Fibroblast of mammary gland (primary cell): ENCODE data around the gene KSR1.
"Not testable (repeated sequence)": the region's sequence is repeated elsewhere in the genome, so short reads cannot be mapped to it uniquely, and the experiment has no call there.

Experiments
- DNase-seq: peaks from one replicate; pipeline ENCODE4 v3.0.0-alpha.2; 2010; ENCODE audit warnings: low read depth
- H3K4me3 ChIP-seq: 2 replicates; pipeline ENCODE4 v1.5.1; 2011; ENCODE audit warnings: low read depth, mild to moderate bottlenecking, low read length, moderate library complexity; ENCODE audit not compliant: control insufficient read depth
- TF ChIP-seq, protein P1 (sequence below): conservative IDR thresholded peaks from 2 replicates; pipeline ENCODE4 v1.5.1; 2011; ENCODE audit warnings: low read depth, low read length, inconsistent platforms; ENCODE audit not compliant: control insufficient read depth, insufficient read depth

The KSR1 gene

DNA sequence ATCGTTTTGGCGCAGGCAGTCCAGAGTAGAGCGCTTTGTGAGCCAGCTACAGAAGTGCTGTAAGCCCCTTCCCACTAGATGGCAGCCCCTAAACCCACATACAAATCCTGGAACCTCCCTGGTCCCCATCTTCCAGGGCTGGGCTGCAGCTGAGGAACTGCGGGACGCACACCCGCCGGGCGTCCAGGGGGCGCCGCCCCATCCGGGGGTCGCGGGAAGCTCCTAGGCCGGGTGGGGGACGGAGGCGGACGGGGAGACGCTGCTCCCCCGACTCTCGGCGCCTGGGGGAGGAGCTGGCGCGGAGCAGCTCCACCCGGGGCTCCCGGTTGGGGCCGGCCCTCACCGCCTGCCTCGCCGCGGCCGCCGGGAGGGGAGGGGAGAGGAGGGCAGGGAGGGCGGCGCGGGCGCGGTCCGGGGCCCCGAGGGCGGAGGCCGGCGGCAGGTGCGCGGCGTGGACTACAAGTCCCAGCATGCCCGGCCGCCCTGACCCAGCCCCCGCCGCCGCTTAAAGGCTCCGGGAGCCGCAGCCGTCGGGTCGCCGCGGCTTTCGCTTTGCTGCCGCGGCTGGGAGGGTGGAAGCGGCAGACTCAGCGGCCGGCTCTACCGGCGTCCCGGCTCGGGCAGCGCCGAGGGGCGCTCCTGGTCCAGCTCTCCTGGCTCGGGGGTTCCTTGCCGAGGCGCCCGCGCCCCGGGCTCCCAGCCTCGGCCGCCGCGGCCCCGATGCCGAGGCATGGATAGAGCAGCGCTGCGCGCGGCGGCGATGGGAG lies at the start of gene KSR1:
TSS of gene KSR1 (plus strand) at position 535 of the 767 bp plus-strand sequence. CDS start at position 731, 196 bp downstream.
- DNase-seq, result peak; percentile 35
- H3K4me3 ChIP-seq, result peak within 1 kb of the TSS; percentile 52
- TF ChIP-seq, protein P1, sequence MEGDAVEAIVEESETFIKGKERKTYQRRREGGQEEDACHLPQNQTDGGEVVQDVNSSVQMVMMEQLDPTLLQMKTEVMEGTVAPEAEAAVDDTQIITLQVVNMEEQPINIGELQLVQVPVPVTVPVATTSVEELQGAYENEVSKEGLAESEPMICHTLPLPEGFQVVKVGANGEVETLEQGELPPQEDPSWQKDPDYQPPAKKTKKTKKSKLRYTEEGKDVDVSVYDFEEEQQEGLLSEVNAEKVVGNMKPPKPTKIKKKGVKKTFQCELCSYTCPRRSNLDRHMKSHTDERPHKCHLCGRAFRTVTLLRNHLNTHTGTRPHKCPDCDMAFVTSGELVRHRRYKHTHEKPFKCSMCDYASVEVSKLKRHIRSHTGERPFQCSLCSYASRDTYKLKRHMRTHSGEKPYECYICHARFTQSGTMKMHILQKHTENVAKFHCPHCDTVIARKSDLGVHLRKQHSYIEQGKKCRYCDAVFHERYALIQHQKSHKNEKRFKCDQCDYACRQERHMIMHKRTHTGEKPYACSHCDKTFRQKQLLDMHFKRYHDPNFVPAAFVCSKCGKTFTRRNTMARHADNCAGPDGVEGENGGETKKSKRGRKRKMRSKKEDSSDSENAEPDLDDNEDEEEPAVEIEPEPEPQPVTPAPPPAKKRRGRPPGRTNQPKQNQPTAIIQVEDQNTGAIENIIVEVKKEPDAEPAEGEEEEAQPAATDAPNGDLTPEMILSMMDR, result no peak

DNA sequence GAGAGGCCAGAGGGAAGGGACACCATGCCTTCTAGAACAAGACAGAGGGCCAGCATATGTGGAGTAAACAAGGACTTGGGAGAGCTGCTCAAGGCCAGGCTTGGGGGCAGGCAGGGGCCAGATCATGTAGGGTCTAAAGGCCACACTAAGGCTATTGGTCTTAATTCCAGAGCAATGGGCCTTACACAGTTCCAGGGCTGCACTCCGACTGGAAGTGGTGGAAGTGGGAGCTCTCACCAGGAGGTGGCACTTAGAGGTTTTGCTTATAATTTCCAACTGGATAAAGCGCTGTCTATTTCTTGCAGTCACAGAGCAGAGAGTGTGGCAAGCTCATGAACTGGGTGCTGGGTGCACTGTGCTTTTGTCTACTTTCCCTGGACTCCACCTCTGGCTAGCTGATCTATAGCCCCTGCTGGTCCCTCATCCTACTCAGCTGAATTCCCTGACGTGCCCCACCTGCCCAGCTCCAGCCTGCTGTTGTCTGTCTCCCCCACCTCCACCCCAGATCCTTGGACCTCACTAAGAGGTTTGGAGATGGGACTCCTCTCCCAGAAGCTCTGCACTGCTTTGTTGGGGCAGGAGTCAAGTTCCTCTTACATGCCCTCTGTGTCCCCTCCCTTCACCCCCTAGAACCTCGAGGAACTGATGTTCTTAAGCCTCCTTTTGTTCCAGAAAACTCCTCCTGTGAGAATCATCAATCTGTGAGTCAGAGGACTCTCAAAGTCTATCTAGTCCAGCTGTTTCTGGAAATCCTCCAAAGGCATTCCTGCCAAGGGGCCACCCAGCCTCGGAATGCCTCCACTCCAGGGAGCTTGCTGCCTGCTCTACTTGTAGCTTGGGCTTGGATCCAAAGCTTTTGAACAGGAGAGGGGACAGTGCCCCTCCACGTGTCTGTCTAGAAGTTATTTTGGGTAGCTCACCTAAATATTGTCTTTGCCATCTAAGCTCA lies 48.1 kb upstream of the KSR1 start:
- peak; percentile 79 for DNase-seq
- TF ChIP-seq, protein P1, result no peak
- no peak overlapping the region for H3K4me3 ChIP-seq

DNA sequence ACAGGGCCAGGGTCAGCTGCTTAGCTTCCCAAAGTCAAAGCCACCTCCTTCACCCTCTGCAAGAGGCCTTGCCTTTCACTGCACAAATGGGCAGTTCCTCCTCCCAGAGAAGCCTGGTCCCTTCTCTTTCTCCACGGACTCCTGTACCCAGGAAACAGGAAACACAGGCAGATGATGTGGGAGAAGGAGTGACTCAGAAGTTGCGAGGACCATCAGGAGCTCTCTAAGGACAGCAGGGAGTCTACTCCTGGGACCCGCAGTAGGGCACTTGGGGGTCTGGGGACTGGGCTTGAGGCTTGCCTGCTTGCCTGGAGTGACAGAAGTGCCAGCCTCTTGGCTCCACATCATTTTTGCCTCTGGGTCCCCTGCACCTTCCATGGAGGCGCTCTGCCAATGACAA lies 47.4 kb upstream of the KSR1 start:
- DNase-seq, result peak; percentile 49
- TF ChIP-seq, protein P1, result no peak
- H3K4me3 ChIP-seq, result no peak overlapping the region

DNA sequence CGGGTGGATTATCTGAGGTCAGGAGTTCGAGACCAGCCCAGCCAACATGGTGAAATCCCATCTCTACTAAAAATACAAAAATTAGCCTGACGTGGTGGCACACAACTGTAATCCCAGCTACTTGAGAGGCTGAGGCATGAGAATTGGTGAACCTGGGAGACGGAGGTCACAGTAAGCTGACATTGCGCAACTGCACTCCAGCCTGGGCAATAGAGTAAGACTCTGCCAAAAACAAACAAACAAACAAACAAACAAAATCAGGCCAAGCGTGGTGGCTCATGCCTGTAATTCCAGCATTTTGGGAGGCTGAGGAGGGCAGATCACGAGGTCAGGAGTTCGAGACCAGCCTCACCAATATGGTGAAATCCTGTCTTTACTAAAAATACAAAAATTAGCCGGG lies 44.1 kb upstream of the KSR1 start:
- not testable (repeated sequence) for H3K4me3 ChIP-seq, DNase-seq

DNA sequence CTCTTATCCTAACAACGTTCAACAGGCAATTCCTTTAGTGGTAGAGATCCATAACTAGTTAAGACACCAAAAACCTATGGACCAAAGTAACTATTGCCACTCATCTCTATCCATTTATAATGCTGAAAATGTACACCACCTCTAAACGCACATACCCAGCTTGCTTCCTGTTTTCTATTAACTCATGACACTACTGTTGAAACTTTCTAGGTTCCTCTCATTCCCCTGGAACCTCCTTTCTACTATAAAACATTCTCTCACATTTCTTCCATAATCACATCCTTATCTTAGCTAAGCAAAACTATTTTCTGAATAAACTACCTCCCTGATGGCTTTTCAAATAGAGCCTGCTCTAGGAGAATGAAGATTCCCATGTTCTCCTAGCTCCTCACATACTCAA lies 42.9 kb upstream of the KSR1 start:
- no peak for DNase-seq
- TF ChIP-seq, protein P1, result no peak
- no peak overlapping the region for H3K4me3 ChIP-seq

DNA sequence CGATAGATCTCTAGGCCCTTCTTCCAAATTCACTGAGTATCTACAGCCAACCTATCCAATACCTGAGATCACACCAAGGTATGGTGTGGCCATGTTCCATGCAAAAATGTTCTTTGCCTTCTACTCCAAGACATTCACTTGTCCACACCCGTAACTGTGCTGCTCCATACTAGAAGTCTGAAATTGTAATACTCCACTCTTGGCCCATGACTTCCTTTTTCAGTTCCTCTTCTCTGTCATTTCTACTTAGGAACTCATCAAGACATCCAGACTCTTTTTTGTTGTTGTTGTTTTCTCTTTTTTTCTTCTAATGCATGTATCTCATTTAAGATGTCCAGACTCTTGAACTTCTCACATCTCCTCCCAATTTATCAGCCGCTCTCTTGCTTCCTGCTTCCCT lies 42.5 kb upstream of the KSR1 start:
- no peak overlapping the region for H3K4me3 ChIP-seq
- TF ChIP-seq, protein P1, result no peak
- no peak for DNase-seq

DNA sequence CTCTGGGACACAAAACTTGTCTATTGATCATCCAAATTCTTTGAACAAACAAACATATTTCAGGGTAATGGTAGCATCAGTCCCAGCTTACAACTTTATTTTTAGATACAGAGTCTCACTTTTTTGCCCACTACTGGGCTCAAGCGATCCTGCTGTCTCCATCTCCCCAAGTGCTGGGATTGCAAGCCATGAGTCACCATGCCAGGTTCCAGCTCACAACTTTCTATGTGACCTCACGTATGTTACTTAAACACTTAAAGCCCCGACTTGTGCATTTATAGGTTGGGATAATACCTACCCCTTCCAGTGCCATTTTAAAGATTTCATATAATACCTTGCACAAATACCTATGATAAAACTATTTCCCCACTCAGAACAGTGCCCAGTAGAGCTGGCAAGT lies 42.0 kb upstream of the KSR1 start:
- no peak overlapping the region for H3K4me3 ChIP-seq
- DNase-seq, result no peak

More for the DNA sequence above, 42.0 kb upstream of the KSR1 start:
- TF ChIP-seq, protein P1, result no peak
